HG03520 (cell line): ENCODE measurements around the gene LPGAT1.

Source experiments
- ATAC-seq: cut with Tn5 transposase; IDR thresholded peaks from one replicate; pipeline ENCODE4 v1.9.1; 2021; ENCODE audit warnings: mild to moderate bottlenecking, moderate library complexity; ENCODE audit not compliant: unreplicated experiment

The LPGAT1 gene

DNA sequence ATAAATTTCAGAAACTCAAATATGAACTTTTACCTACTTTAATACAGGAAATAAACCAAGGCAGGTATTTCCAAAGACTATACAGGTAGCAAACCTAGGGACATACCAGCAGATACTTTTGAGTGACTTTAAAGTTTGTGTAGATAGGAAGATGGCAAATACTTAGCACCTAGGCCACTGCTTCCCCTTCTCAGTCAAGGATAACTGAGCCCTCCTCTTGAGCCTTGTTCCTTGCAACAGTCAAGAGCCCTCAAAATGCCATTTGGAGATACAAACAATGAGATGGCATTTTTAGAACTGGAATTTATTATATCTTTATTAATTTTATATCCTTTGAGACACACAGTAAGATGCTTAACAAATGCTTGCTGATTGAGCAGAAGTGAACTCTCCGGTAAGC lies 65.9 kb downstream of the LPGAT1 start:
- ATAC-seq = no peak

DNA sequence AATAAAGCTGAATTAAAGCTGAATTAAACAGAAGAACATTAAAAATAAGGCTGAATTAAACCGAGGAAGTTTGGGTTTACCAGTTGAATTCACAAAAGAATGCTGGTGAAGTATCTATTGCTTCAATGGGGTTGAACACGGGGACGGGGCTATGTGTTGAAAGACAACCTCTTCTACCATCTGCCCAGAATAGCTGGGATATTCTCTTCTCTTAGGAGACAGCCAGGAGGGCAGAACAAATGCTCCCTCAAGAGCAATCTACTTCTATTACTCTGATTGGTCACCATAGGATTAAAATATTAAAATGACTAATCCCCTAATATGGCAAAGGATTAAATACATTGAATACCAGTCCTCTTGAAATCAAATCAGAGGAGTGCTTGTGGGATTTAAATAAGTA lies 68.4 kb downstream of the LPGAT1 start:
- no peak for ATAC-seq

DNA sequence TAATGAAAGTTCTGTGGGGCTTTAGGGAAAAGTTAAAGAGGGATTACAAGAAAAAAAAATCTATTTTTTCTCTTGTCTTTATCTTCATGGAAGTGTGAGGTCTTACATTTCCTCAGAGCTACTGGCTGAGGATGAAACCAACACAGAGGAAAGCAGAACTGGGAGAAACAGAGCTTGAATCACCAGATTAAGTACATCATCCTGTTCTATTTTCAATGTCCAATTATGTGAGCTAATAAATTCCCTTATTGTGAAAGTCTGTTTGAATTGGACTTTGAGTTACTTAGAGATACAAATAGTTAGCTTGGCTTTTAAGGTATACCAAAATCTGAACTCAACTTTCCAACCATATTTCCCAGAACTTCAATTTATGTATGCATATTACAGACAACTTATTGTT lies 69.2 kb downstream of the LPGAT1 start:
- ATAC-seq = no peak

DNA sequence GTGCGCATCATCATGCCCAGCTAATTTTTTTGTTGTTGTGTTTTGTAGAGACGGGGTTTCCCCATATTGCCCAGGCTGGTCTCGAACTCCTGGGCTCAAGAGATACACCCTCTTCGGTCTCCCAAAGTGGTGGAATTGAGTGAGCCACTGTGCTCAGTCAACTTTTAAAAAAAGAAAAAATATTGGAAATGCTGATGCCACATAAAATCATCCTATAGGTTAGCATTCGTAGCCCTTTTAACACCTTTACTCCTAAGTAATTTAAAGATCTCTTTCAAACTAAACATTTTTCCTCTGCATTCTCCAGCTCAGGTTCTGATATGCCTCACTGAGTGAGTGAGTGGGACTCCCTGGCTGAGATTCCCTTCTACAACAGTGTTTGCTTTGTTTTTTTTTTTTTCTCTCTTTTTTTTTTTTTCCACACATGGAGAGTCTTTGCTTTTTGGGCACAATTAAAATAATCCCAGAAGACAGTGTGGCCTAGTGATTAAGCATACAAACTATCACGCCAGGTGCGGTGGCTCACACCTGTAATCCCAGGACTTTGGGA lies 74.0 kb downstream of the LPGAT1 start:
- no peak for ATAC-seq

GRCh38 chr1:211753649-211754251 lies 76.8 kb downstream of the LPGAT1 start:
- no peak for ATAC-seq

DNA sequence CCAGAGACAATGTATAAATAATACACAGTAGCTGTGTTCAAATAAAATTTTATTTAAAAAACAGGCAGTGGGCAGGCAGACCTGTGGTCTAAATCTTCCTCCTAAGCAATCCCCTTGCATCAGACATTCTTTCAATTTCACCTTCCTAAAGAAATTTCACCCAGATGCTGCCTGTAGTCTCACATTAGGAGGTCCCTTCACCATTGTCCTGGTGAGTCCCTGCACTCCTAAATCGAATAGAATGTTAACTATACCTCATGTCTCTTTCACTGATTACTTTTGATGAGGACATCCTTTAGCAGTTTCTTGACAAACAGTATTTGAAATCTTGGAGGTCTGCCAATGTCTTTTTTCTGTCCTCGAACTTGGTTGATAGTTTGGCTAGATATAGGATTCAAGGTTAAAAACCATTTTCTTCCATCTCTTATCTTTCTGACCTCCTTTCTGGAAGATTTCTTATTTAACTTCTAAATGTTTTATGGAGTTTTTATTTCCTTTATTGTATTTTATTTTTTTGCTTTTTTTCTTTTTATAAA lies 77.5 kb downstream of the LPGAT1 start:
- no peak for ATAC-seq

GRCh38 chr1:211752317-211752716 lies 78.2 kb downstream of the LPGAT1 start:
- ATAC-seq = no peak

DNA sequence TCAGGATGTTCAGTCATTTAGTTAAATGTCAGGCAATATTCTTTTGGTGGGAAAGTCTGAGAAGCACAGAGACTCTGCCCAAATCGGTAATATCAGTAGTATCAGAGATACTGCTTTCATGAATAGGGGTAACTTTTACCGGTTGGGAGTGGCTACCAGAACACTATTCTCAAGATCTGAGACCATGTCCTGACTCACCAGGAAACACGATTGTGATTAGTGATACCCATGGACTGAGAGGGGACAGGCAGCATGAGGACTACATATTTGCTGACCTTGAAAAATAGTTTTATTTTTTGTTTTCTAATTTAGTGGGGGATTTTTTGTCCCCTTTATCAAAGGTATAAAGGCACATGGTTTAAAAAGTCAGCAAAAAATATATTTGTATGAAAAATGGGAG lies 79.1 kb downstream of the LPGAT1 start:
- ATAC-seq = no peak

- no peak for ATAC-seq
These were observed 80.0 kb downstream of the LPGAT1 start for GRCh38 chr1:211750599-211750998.

DNA sequence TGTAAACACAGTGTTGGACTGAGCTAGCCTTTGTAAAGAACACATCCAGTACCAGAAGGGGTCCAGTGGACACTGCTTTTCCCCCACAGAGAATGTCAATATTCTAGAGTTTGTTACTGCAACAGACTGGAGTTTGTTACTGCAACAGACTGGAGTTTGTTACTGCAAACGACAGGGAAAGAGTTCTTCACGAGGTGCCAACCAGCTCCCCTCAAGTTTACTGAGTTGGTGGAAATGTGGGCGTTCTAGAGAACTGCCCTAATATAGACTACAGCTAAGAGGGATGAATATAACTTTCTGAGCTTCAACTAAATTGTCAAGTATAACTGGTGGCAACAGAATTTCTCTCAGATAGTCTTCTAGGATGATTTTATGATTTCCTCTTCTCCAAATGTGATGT lies 81.3 kb downstream of the LPGAT1 start:
- no peak for ATAC-seq

GRCh38 chr1:211748810-211749209 lies 81.8 kb downstream of the LPGAT1 start:
- no peak for ATAC-seq

DNA sequence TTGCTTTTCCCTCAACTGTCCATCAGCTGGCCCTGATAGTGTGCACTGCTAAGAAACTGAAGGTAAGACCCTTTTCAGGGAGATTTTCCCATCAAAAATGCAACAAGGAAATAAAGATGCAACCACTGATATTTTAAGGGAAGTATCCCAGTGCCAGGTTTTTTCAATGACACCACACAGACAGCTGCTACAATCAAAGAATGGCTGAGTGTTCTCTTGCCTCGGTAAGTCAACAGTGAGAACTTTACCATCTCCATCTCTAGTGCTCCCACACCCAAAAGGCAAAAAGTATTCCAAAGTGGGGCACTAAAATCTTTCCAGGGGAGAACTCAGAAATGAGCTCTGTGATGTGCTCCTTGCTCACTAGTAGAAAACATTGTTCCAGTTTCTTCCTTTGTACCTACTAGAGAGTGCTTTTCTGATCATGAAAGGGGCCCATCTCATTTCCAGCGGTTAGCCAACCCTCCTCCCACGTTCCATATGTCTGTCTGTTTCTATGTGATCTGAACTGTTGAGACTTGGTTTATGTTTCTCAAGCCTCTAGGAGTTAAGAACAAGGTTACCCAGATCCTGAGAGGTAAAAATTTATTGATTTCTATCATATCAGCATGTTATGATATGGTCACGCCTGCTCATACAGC lies 87.6 kb downstream of the LPGAT1 start:
- ATAC-seq = no peak

GRCh38 chr1:211742272-211742671 lies 88.3 kb downstream of the LPGAT1 start:
- ATAC-seq = no peak

GRCh38 chr1:211741788-211742187 lies 88.8 kb downstream of the LPGAT1 start:
- no peak for ATAC-seq

GRCh38 chr1:211741116-211741515 lies 89.4 kb downstream of the LPGAT1 start:
- no peak for ATAC-seq

- ATAC-seq = no peak
These were observed 90.7 kb downstream of the LPGAT1 start for GRCh38 chr1:211739671-211740411.

GRCh38 chr1:211738691-211739301 lies 91.8 kb downstream of the LPGAT1 start:
- no peak for ATAC-seq

GRCh38 chr1:211738096-211738690 lies 92.4 kb downstream of the LPGAT1 start:
- ATAC-seq = no peak

- ATAC-seq = no peak
These were observed 93.2 kb downstream of the LPGAT1 start for GRCh38 chr1:211737115-211738035.
